ENCODE data around the gene MOCS2.
"Not testable (repeated sequence)": the region's sequence is repeated elsewhere in the genome, so short reads cannot be mapped to it uniquely, and the experiment has no call there.

The MOCS2 gene

GRCh38 chr5:53109443-53110127 lies at the start of gene MOCS2:
TSS of gene MOCS2 (minus strand) at chr5:53109757. CDS start at chr5:53107174, 2,583 bp downstream.
- DNase-seq (ENCODE audit: low spot score) = peak; percentile 91

DNA sequence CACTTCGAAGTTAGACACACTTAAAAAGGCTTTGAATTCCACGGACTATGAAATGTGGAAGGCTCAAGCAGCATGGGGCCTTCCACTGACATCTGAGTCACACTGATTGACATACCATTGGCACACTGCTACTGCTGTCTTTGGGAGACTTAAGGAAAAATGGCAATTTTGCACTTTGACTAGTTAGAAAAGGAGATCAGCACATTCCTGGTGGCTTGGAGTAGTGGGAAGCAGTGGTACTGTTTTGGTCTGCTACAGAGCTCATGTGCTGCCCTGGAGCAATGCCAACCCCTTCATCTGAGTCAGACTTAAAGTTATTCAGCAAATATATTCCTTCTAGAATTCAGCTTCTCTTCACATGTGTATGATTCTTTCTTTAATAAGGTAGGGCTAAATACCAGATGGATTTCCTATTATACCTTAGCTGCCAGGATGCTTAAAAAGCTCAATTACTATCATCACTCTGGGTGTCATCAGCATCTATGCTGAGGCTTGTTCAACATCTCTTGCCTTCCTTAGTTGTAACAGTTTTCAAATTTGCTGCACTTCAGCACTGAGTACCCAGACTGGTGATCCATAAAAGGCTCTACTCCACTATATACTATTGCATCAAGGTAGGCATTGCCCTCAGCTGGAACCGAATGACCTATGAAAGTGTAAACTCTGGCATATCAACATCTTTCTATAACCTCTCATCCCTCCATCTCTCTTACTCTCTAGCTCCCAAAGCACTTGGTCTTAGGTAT lies 42.3 kb upstream of the MOCS2 start:
- DNase-seq (ENCODE audit: low spot score) = no peak

GRCh38 chr5:53133020-53133419 lies 23.5 kb upstream of the MOCS2 start:
- no peak for DNase-seq (ENCODE audit: low spot score)

DNA sequence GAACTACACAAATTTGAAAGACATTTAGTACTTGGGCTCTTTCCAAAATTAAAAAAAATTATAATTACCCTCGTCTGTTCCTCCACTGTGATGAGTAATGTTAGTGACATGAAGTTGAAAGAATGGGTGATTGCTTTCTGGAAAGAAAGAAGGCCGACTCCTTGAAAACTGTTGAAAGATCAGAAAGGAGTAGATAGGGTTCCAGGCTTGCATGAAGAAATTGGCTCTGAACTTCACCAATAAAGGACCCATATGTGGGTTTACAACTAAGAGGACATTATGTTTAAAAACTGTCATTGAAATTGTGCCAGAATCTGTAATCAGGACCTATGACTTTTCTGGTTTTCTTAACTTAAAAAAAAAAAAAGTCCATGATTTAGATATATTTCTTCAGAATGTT lies 20.7 kb upstream of the MOCS2 start:
- DNase-seq (ENCODE audit: low spot score) = no peak

DNA sequence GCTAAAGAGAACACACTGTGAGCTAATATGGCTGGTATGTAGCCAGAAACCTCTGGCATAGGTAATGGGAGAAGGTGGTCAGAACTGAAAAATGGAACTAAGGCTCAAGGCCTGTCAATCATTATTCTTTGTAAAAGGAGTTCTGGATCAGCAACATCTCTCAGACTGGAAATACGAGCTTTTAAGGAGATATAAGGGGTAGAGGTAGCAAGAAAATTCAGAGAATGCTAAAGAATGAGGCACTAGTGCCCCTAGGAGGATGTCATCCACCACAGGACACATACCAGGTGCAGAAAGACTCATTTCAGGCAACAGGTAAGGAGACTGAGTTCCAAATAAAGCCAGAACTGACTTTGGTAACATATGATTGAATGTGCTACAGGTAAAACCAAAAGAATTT lies 18.9 kb upstream of the MOCS2 start:
- no peak for DNase-seq (ENCODE audit: low spot score)

- DNase-seq (ENCODE audit: low spot score) = no peak
Measured at GRCh38 chr5:53127107-53127506, 17.6 kb upstream of the MOCS2 start.

DNA sequence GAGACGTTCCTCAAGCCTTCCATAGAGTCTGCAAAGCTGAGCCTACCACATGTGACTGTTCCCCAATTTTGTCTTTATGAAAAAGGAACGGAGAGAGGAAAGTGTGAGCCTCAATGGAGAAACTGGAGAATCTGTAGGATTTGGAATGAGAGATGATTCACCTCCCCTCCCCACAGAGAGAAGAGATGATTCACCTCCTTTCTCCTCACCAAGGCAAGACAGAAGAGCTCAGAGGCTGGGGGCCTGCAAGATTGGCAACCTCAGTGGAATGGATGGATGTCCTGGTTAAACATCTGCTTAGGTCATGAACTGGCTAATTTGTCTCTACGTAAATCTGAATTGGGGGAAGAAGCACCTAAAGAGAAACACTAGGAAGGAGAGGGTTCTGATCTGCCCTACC lies 17.0 kb upstream of the MOCS2 start:
- no peak for DNase-seq (ENCODE audit: low spot score)

GRCh38 chr5:53123702-53124101 lies 14.1 kb upstream of the MOCS2 start:
- DNase-seq (ENCODE audit: low spot score) = no peak

DNA sequence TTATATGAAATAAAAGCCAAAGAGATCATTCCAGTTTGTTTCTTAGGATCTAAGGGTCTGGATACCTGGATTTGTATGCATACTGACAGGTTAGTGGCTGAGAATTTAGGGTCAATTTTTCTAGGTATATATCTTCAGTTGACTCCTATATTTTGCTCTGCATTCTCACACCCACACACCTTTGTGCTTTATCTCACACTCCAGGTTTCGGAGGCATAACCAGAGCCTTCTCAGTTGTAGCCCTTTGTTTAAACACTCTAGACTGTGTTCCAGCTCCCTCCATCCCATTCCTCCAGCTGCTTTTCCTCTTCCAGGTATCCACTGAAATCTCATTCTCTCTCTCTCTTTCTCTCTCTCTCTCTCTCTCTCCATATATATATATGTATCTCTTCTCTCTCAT lies 10.6 kb upstream of the MOCS2 start:
- DNase-seq (ENCODE audit: low spot score) = no peak

- no peak for DNase-seq (ENCODE audit: low spot score)
Measured at GRCh38 chr5:53118879-53119278, 9.3 kb upstream of the MOCS2 start.

DNA sequence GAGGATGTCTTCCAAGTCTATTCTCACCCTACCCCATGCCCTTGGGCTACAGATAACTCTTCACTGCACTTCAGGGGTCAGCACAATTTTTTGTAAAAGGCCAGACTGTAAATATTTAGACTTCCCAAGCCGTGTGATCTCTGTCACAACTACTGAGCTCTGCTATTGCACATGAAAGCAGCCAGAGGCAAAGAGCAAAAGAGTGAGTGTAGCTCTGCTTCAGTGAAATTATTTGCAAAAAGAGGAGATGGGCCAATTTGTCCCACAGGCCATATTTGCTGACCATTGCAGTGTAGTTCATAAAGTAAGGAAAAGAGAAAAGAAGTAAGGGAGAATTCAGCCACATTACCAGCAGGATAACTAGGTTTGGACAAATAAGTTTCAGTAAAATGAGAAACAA lies 7.0 kb upstream of the MOCS2 start:
- DNase-seq (ENCODE audit: low spot score) = no peak

GRCh38 chr5:53114988-53115387 lies 5.4 kb upstream of the MOCS2 start:
- DNase-seq (ENCODE audit: low spot score) = no peak

GRCh38 chr5:53113947-53114346 lies 4.4 kb upstream of the MOCS2 start:
- DNase-seq (ENCODE audit: low spot score) = no peak

- no peak for DNase-seq (ENCODE audit: low spot score)
Measured at GRCh38 chr5:53112909-53113308, 3.4 kb upstream of the MOCS2 start.

- DNase-seq (ENCODE audit: low spot score) = not testable (repeated sequence)
Measured at GRCh38 chr5:53112307-53112706, 2.8 kb upstream of the MOCS2 start.

GRCh38 chr5:53111139-53111538 lies 1.6 kb upstream of the MOCS2 start:
- no peak for DNase-seq (ENCODE audit: low spot score)

DNA sequence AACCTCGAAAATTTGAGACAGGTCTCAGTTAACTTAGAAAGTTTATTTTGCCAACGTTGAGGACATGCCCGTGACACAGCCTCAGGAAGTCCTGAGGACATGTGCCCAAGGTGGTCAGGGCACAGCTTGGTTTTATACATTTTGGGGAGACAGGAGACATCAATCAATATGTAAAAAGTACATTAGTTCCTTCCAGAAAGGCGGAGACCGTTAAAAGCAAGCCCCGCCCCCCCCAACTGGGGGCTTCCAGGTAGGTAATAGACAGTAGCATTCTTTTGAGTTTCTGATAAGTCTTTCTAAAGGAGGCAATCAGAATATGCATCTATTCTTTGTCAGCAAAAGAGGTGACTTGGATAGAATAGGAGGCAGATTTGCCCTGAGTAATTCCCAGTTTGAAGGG lies 599 bp upstream of the MOCS2 start:
- DNase-seq (ENCODE audit: low spot score) = no peak

DNA sequence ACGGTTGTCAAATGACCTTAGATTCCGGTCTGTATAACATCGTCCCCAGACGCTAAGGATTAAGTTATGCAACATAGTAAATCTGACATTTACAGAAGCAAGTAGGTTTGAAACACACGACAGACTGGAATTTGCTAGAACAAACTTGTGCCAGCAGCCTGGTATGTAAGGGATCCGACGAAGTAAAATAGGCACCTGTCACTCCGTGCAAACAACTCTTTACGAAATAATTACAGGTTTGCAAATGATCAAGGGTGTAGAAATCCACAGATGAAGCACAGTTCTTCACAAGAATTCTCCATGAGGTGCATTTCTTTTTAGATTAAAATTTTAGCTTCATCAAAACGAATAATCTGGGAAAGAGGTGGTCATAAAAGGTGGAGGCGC lies 508 bp downstream of the MOCS2 start:
- peak; percentile 17 for DNase-seq (ENCODE audit: low spot score)

GRCh38 chr5:53105611-53106300 lies 3.8 kb downstream of the MOCS2 start:
- no peak for DNase-seq (ENCODE audit: low spot score)

- DNase-seq (ENCODE audit: low spot score) = no peak
Measured at GRCh38 chr5:53100606-53101005, 9.0 kb downstream of the MOCS2 start.

GRCh38 chr5:53099546-53099945 lies 10.0 kb downstream of the MOCS2 start:
- DNase-seq (ENCODE audit: low spot score) = no peak

DNA sequence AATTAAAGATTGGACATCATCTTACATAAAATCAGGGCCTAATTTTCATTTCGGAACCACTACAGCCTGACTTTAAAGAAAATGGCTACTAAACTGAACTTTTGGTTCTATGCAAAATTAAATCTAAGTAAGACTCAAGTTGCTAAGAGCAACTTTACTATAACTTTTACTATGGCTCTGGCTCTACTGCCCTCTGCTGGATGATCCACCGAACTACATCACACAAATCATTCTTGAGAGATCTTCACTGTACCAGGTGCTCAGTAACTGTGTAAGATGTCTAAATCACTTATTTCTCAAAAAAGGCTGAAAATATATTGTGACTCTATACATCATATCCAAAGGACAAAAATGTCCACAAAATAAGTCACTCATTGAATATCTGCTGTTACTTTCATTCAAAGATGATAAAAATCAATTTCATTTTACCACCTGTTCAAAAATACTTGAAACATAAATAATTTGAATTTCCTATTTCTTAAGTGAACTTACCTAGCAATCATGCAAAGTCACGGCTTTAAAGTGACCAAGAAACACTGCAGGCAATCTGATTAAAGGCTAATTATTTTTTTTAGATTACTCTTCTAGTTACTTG lies 13.5 kb downstream of the MOCS2 start:
- peak; percentile 81 for DNase-seq (ENCODE audit: low spot score)

- no peak for DNase-seq (ENCODE audit: low spot score)
Measured at GRCh38 chr5:53095217-53095616, 14.3 kb downstream of the MOCS2 start.
